Left ventricle myocardium superior (tissue), 1 donor: ENCODE measurements around the gene ZYX. TPM values are rescaled to one million over a fixed set of nuclear protein-coding genes. Genes with fewer than 3 reads are reported as not detected.
"Not testable (repeated sequence)": the region's sequence is repeated elsewhere in the genome, so short reads cannot be mapped to it uniquely, and the experiment has no call there.

Experiments used
- ATAC-seq: fragments of 200-7000 bp; cut with Tn5 transposase; one replicate; pipeline ENCODE4 v1.9.1; 2020; ENCODE audit warnings: mild to moderate bottlenecking, moderate library complexity
- DNase-seq: peaks from one replicate; pipeline ENCODE4 v3.0.0-alpha.2; 2020
- intact Hi-C: fragments of 100-400 bp; cut with micrococcal nuclease; formaldehyde crosslinking; loops from one replicate; pipeline ENCODE4 v1.11.0; 2022
- total RNA-seq: library from RNA; stranded (reverse); fragmentation: NEBNext Ultra II Directional; extraction: Animal tissue kit (Norgen Biotek cat#: 25700); gene quantifications from one replicate; pipeline ENCODE4 v1.2.1, GENCODE V29; 2021
- donor health status: DM: no; HTN: yes; CAD: no; lungs with severe emphysema.

Gene ZYX
- total RNA-seq, 1 donor from 2014 or later, result 73.9 TPM

GRCh38 chr7:143408686-143409561, 27.8 kb downstream of the ZYX start, which contains the start of gene EPHA1:
TSS of gene EPHA1 (minus strand) at chr7:143408856. CDS start at chr7:143408805, 51 bp downstream.
- ATAC-seq, result no peak
- no peak for DNase-seq

DNA sequence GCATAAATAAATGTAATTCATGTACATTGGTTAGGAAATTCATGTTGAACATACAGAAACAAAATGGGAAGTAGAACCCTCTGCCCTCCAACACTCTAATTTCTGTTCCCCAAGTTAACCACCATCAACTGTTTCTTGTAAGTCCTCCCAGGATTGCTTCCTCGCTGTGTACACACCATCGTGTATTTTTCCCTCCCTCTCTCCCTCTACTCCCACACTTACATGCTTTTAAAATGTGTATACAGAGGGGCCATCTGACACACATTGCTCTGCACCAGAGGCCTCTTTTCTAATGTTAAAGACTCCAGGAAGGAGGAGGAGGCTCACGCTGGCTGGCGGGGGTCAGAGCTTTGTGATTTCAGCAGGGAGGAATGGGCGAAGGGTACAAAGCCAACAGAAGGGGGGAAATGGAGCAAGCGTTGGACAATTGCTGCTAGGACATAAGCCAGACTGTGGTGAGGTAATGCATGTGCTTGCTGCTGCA, 29.4 kb downstream of the ZYX start:
- DNase-seq, result peak; percentile 53
- ATAC-seq, result peak; percentile 71
- intact Hi-C loops, result loop anchor here (10.0 kb wide), 1 partner anchor 166 kb away; no protein-coding TSS in a partner anchor

More at GRCh38 chr7:143408686-143409561, 27.8 kb downstream of the ZYX start, which contains the start of gene EPHA1:
- intact Hi-C loops, result no loop called here

DNA sequence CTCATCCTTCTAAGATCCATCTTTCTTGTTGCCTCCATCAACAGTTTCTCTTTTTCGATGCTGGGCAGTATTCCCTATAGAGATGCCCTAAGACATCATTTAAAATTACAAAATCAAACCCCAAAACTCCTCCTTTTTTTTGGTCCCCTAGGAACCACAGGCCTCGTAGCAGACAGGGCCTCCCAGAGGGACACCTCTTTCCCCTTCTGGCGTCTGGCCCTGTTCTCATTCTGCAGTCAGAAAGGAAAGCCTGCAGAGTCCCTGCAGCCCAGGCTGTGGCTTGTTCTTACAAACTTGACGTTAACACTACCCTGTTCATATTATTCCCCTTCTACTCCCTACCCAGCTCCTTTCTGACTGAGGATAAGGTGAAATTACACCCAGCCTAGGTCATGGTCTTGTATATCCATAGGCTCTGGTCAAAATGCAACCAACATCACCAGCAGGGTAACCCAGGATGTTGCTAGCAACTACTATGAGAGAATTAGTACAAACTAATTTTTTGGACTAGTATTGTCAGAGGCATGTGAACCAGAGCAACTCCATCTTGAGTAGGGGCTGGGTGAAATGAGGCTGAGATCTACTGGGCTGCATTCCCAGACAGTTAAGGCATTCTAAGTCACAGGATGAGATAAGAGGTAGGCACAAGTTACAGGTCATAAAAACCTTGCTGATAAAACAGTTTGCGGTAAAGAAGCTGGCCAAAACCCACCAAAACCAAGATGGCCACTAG, 31.0 kb downstream of the ZYX start:
- DNase-seq (no peak), ATAC-seq (no peak)
- intact Hi-C loops, result loop anchor here (10.0 kb wide), 1 partner anchor 167 kb away; no protein-coding TSS in a partner anchor

GRCh38 chr7:143413123-143413522, 32.0 kb downstream of the ZYX start:
- DNase-seq (no peak), ATAC-seq (no peak)
- intact Hi-C loops, result loop anchor here (10.0 kb wide), 1 partner anchor 168 kb away; no protein-coding TSS in a partner anchor

GRCh38 chr7:143415209-143415608, 34.1 kb downstream of the ZYX start:
- not testable (repeated sequence) for DNase-seq, ATAC-seq
- intact Hi-C loops, result loop anchor here (10.0 kb wide), 1 partner anchor 170 kb away; no protein-coding TSS in a partner anchor

DNA sequence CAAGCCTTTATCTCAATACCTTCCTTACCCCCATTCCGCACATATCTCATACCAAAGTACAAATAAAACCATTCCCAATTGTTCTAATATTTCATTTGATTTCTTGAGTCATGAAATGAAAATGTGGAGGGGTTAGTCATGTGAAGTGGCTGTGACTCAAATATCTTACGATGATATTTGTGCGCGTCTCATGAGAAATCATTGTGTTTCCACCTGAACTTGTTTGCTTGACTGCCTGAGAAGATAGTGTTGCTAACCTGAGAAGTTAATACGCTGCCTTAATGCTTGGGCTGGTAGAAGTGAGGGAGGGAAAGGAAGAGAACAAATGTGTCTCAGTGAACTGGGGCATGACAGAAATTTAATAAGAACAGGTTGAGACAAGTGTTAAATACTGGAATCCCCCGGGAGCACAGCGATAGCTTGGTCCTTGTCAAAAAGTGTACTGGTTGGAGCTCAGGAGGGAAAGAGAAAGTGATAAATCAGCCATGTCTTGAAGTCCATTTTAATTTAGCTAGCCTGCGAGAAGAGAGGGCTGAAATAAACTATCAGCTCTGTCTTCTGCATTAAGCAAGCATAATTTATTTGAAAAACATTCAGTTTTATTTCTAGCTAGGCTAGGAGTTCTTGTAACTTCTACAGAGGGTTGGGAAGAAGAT, 34.7 kb downstream of the ZYX start:
- intact Hi-C loops, result loop anchor here (10.0 kb wide), 1 partner anchor 171 kb away; no protein-coding TSS in a partner anchor
- ATAC-seq (no peak), DNase-seq (no peak)

GRCh38 chr7:143416565-143417149, 35.5 kb downstream of the ZYX start:
- intact Hi-C loops, result loop anchor here (10.0 kb wide), 1 partner anchor 172 kb away; no protein-coding TSS in a partner anchor
- ATAC-seq, result peak; percentile 42
- DNase-seq, result no peak

- ATAC-seq, result no peak
- intact Hi-C loops, result loop anchor here (10.0 kb wide), 1 partner anchor 173 kb away; no protein-coding TSS in a partner anchor
- DNase-seq, result no peak
Observed at GRCh38 chr7:143417734-143418383, 36.7 kb downstream of the ZYX start.

DNA sequence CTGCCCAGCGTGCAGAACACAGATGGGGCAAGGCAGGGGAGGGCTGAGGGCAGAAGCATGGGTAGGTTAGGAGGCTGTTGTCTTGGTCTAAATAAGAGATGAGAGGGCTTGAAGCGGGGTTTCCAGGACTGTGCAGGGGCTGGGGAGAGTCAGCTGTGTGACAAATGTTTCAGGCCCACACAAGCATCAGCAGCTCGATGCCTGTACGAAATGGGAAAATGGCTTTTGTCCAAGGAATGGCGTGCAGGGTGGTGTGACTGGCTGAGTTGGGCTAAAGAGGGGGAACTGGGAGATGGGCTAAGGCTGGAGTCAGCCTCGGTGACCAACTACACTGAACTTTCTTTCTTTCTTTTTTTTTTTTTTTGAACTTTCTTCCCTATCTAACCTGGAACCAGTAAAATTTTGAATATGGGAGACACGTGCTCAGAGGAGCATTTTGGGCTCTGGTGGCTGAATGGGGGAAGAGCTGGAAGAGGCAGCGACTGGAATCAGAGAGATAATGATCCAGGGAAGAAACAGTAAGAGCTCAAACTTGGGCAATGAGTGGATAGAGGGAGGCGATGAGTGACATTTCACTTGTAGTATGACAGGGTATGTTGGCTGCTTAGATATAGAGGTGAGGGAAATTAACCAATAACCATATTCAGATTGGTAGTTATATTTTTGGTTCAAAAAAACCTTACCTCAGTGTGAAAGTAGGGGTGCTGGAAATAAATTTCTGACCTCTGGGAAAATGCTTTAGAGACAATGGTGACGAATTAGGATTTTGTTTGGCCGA, 37.7 kb downstream of the ZYX start:
- DNase-seq (no peak), ATAC-seq (no peak)
- intact Hi-C loops, result loop anchor here (10.0 kb wide), 1 partner anchor 174 kb away; no protein-coding TSS in a partner anchor

DNA sequence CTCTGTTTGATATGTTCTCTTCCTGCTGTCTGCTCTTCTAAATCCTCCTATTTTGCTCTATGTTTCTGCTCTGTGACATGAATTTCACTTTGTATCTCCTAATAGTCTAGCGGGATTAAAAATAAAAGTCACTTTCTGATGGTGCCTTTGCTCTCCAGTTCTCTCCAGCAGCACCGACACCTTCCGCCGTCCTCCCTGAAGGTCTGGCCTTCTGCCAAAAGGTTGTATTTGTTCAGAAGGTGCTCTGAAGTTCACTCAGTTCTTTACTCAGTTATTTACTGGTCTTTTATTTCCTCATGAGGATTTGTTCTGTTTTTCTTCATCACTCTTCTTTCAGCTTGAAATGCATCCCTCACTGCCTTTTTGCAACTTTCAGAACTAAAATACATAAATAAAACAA, 38.7 kb downstream of the ZYX start:
- intact Hi-C loops, result loop anchor here (10.0 kb wide), 1 partner anchor 175 kb away; no protein-coding TSS in a partner anchor
- ATAC-seq (no peak), DNase-seq (no peak)

GRCh38 chr7:143420624-143421023, 39.5 kb downstream of the ZYX start:
- intact Hi-C loops, DNase-seq, ATAC-seq: not testable (repeated sequence)

DNA sequence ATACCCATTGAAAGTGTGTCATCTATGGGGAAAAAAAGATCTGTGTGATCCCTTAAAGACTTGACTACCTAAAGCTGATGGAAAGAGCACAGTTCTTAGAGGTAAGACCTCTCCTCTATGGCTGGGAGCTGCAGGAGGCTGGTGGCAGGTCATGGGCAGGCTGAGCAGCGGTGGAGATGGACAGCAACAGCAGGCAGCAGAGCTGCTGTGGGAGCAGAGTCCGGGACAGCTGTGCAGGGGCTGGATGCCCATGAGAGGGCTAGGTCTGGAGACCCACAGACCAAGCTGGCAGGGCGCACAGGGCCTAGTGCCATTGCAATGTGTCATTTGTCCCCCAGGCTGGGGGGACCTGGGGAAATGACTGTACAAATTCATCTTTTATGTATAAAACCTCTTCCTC, 40.9 kb downstream of the ZYX start:
- ATAC-seq (no peak), DNase-seq (no peak)
- intact Hi-C loops, result no loop called here

DNA sequence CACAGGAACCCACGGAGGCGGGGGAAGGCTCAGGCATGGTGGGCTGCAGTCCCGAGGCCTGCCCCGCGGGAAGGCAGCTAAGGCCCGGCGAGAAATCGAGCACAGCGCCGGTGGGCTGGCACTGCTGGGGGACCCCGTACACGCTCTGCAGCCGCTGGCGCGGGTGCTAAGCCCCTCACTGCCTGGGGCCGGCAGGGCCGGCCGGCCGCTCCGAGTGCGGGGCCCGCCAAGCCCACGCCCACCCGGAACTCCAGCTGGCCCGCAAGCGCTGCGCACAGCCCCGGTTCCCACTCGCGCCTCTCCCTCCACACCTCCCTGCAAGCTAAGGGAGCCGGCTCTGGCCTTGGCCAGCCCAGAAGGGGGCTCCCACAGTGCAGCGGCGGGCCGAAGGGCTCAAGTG, 43.3 kb downstream of the ZYX start:
- ATAC-seq, DNase-seq, intact Hi-C loops: not testable (repeated sequence)

GRCh38 chr7:143426479-143427142, 45.5 kb downstream of the ZYX start:
- ATAC-seq (no peak), DNase-seq (no peak)
- intact Hi-C loops, result no loop called here

DNA sequence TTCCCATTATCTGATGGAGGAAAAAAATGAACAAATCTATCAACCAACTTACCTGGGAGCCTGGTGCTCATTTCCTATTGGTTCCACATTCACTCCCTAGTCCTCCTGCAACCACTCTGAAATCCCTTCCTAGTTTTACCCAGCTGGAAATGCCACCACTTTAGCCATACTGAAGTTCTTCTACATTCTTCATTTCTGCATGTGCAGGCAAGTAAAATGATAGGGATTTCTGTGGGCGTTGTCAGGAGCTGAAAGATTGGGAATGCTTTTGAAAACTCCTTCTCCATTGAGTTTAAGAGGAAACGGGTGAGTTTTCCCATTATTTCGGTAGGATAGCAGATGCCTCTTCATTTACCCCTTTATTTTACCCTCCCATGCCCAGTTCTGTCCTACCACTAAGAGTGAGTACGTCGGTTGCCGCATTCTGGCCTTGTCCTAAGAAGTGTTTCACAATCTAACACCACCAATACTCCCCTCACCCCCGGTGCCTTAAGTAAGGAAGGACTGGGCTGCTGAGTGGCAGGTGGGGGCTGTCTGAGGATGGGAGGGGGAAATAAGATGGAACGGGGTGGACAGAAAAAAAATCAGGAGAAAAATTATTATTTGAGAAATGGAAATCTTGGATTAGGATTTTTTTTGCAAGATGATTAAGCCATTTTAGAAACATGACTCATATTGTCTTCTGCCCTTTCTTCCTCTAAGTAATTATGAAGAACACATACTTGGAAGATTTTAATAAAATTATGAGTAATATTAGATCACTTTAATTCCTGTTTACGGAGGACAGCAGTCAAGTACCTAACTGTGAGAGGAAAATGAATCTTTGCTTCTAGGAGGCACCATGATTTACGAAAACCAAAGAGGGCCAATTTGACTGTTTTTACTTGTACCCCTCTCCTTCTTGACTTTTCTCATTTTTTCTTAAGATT, 48.9 kb downstream of the ZYX start:
- DNase-seq, result no peak
- intact Hi-C loops, result no loop called here
- ATAC-seq, result no peak

- intact Hi-C loops, result no loop called here
Observed at GRCh38 chr7:143431109-143431508, 50.0 kb downstream of the ZYX start.

More at GRCh38 chr7:143431109-143431508, 50.0 kb downstream of the ZYX start:
- no peak for ATAC-seq
- DNase-seq, result no peak
